ENCODE measurements around the gene CTIF.

The CTIF gene

GRCh38 chr18:48700446-48700845 is 161.6 kb downstream of the CTIF start:
- no peak for DNase-seq (ENCODE audit: low read depth)
- no peak overlapping the region for H3K4me3 ChIP-seq (ENCODE audit: low read depth, low read length)
- TF ChIP-seq CTCF (IDR thresholded peaks at IDR 0.05; ENCODE audit: control insufficient read depth, extremely low read depth, insufficient read depth), result no peak

- no peak overlapping the region for H3K4me3 ChIP-seq (ENCODE audit: low read depth, low read length)
- no peak for DNase-seq (ENCODE audit: low read depth)
- TF ChIP-seq CTCF (IDR thresholded peaks at IDR 0.05; ENCODE audit: control insufficient read depth, extremely low read depth, insufficient read depth), result no peak
Measured at GRCh38 chr18:48702346-48703027, 163.7 kb downstream of the CTIF start.

- TF ChIP-seq CTCF (IDR thresholded peaks at IDR 0.05; ENCODE audit: control insufficient read depth, extremely low read depth, insufficient read depth), result no peak
- H3K4me3 ChIP-seq (ENCODE audit: low read depth, low read length), result no peak overlapping the region
- no peak for DNase-seq (ENCODE audit: low read depth)
Measured at GRCh38 chr18:48703028-48703386, 164.2 kb downstream of the CTIF start.

GRCh38 chr18:48703418-48703817 is 164.6 kb downstream of the CTIF start:
- no peak overlapping the region for H3K4me3 ChIP-seq (ENCODE audit: low read depth, low read length)
- TF ChIP-seq CTCF (IDR thresholded peaks at IDR 0.05; ENCODE audit: control insufficient read depth, extremely low read depth, insufficient read depth), result no peak
- DNase-seq (ENCODE audit: low read depth), result no peak

- TF ChIP-seq CTCF (IDR thresholded peaks at IDR 0.05; ENCODE audit: control insufficient read depth, extremely low read depth, insufficient read depth), result no peak
- no peak for DNase-seq (ENCODE audit: low read depth)
- H3K4me3 ChIP-seq (ENCODE audit: low read depth, low read length), result no peak overlapping the region
Measured at GRCh38 chr18:48705043-48705442, 166.2 kb downstream of the CTIF start.

- TF ChIP-seq CTCF (IDR thresholded peaks at IDR 0.05; ENCODE audit: control insufficient read depth, extremely low read depth, insufficient read depth), result no peak
- no peak overlapping the region for H3K4me3 ChIP-seq (ENCODE audit: low read depth, low read length)
- no peak for DNase-seq (ENCODE audit: low read depth)
Measured at GRCh38 chr18:48705531-48705930, 166.7 kb downstream of the CTIF start.

- no peak overlapping the region for H3K4me3 ChIP-seq (ENCODE audit: low read depth, low read length)
- TF ChIP-seq CTCF (IDR thresholded peaks at IDR 0.05; ENCODE audit: control insufficient read depth, extremely low read depth, insufficient read depth), result no peak
- DNase-seq (ENCODE audit: low read depth), result no peak
Measured at GRCh38 chr18:48706731-48707130, 167.9 kb downstream of the CTIF start.
